OCI-LY3 (cell line): ENCODE data around the gene SH3GLB2.

Experiments used
- H2AFZ ChIP-seq: fragments of 200-600, 300-600 bp; shearing (Covaris generic); 2 replicates; pipeline ENCODE4 v1.6.0; 2014; ENCODE audit warnings: antibody characterized with exemption, low read depth, low read length
- H3K27ac ChIP-seq: fragments of 200-600, 300-600 bp; sonication (generic); 2 replicates; pipeline ENCODE4 v1.5.1; 2014; ENCODE audit warnings: mild to moderate bottlenecking, low read length, moderate library complexity, mixed read lengths
- H3K27me3 ChIP-seq: fragments of 200-600, 300-600 bp; sonication (generic); 2 replicates; pipeline ENCODE4 v1.6.1; 2014; ENCODE audit warnings: low read depth, low read length, mixed read lengths
- H3K36me3 ChIP-seq: fragments of 200-600, 300-600 bp; sonication (generic); replicated peaks from 2 replicates; pipeline ENCODE3; 2014; ENCODE audit warnings: low read depth, low read length, mixed read lengths
- H3K4me1 ChIP-seq: fragments of 300-600, 200-600 bp; sonication (generic); 2 replicates; pipeline ENCODE4 v1.6.1; 2014; ENCODE audit warnings: low read length, mixed read lengths
- H3K4me2 ChIP-seq: fragments of 200-600, 300-600 bp; sonication (generic); 2 replicates; pipeline ENCODE4 v1.6.1; 2014; ENCODE audit warnings: low read length, mixed read lengths
- H3K4me3 ChIP-seq: fragments of 300-600, 200-600 bp; sonication (generic); 2 replicates; pipeline ENCODE4 v1.5.1; 2014; ENCODE audit warnings: antibody characterized with exemption, mild to moderate bottlenecking, low read length, moderate library complexity
- H3K79me2 ChIP-seq: fragments of 300-600, 200-600 bp; shearing (Covaris generic); 2 replicates; pipeline ENCODE4 v1.6.1; 2014; ENCODE audit warnings: mild to moderate bottlenecking, low read length, mixed read lengths
- H3K9ac ChIP-seq: fragments of 300-600, 200-600 bp; shearing (Covaris generic); 2 replicates; pipeline ENCODE4 v1.6.0; 2014; ENCODE audit warnings: mild to moderate bottlenecking, low read length, moderate library complexity
- H3K9me3 ChIP-seq: fragments of 200-600, 300-600 bp; shearing (Covaris generic); 2 replicates; pipeline ENCODE4 v1.6.1; 2014; ENCODE audit warnings: low read length, mixed read lengths; ENCODE audit not compliant: insufficient read depth
- H4K20me1 ChIP-seq: fragments of 200-600, 300-600 bp; sonication (generic); 2 replicates; pipeline ENCODE4 v1.6.1; 2016; ENCODE audit warnings: low read length, mixed read lengths; ENCODE audit not compliant: insufficient read depth
- CTCF ChIP-seq: fragments of 200-600, 300-600 bp; sonication (generic); IDR thresholded peaks from 2 replicates; pipeline ENCODE4 v1.5.1; 2014; ENCODE audit warnings: antibody characterized with exemption, low read length, low read depth
- EZH2phosphoT487 ChIP-seq: fragments of 200-600 bp; shearing (Covaris generic); IDR thresholded peaks from 2 replicates; pipeline ENCODE4 v1.6.1; 2018; ENCODE audit warnings: antibody characterized with exemption, mixed run types, low read depth

The SH3GLB2 gene

GRCh38 chr9:128987805-128988204 lies 40.3 kb downstream of the SH3GLB2 start:
- TF ChIP-seq CTCF, result no peak
- no peak for TF ChIP-seq EZH2phosphoT487
- Histone ChIP-seq H3K79me2 (no peaks in the 10 kb centered on the region), H3K27ac (no peak overlapping the region), H3K9me3 (no peaks in the 10 kb centered on the region), H2AFZ (no peak overlapping the region), H4K20me1 (no peaks in the 10 kb centered on the region), H3K4me3 (no peak overlapping the region), H3K9ac (no peak overlapping the region), H3K4me2 (no peak overlapping the region), H3K36me3 (peaks cover 46% of the 10 kb centered on the region), H3K4me1 (no peaks in the 10 kb centered on the region), H3K27me3 (no peaks in the 10 kb centered on the region)

GRCh38 chr9:128986671-128987070 lies 41.5 kb downstream of the SH3GLB2 start:
- Histone ChIP-seq H3K4me2 (no peak overlapping the region), H4K20me1 (no peaks in the 10 kb centered on the region), H3K4me1 (no peaks in the 10 kb centered on the region), H3K27ac (no peak overlapping the region), H3K27me3 (no peaks in the 10 kb centered on the region), H2AFZ (no peak overlapping the region), H3K79me2 (no peaks in the 10 kb centered on the region), H3K36me3 (peaks cover 48% of the 10 kb centered on the region), H3K9ac (no peak overlapping the region), H3K9me3 (no peaks in the 10 kb centered on the region), H3K4me3 (no peak overlapping the region)
- TF ChIP-seq CTCF, result no peak
- no peak for TF ChIP-seq EZH2phosphoT487

- no peak overlapping the region for H3K27ac ChIP-seq
- H3K9me3 ChIP-seq, result no peaks in the 10 kb centered on the region
- no peak overlapping the region for H3K4me3 ChIP-seq
- no peaks in the 10 kb centered on the region for H3K79me2 ChIP-seq
- no peaks in the 10 kb centered on the region for H3K27me3 ChIP-seq
- TF ChIP-seq CTCF (no peak), EZH2phosphoT487 (no peak)
- H3K9ac ChIP-seq, result no peak overlapping the region
- peaks cover 64% of the 10 kb centered on the region for H3K36me3 ChIP-seq
- no peaks in the 10 kb centered on the region for H4K20me1 ChIP-seq
- no peaks in the 10 kb centered on the region for H3K4me1 ChIP-seq
- no peak overlapping the region for H3K4me2 ChIP-seq
- H2AFZ ChIP-seq, result no peak overlapping the region
Measured at GRCh38 chr9:128983536-128983935, 44.6 kb downstream of the SH3GLB2 start.

- no peak overlapping the region for H3K4me3 ChIP-seq
- H4K20me1 ChIP-seq, result no peaks in the 10 kb centered on the region
- no peak overlapping the region for H3K27ac ChIP-seq
- H2AFZ ChIP-seq, result no peak overlapping the region
- H3K9ac ChIP-seq, result no peak overlapping the region
- no peaks in the 10 kb centered on the region for H3K27me3 ChIP-seq
- no peaks in the 10 kb centered on the region for H3K79me2 ChIP-seq
- peaks cover 42% of the 10 kb centered on the region for H3K36me3 ChIP-seq
- TF ChIP-seq CTCF, result no peak
- no peak for TF ChIP-seq EZH2phosphoT487
- H3K4me1 ChIP-seq, result no peaks in the 10 kb centered on the region
- no peaks in the 10 kb centered on the region for H3K9me3 ChIP-seq
- no peak overlapping the region for H3K4me2 ChIP-seq
Measured at GRCh38 chr9:128979111-128979510, 49.0 kb downstream of the SH3GLB2 start.
